ENCODE data around the gene SRRM5. TPM values are rescaled to one million over a fixed set of nuclear protein-coding genes. Genes with fewer than 3 reads are reported as not detected.

SRRM5 gene
- total RNA-seq, 1 donor from 2014 or later: 0.46 TPM

DNA sequence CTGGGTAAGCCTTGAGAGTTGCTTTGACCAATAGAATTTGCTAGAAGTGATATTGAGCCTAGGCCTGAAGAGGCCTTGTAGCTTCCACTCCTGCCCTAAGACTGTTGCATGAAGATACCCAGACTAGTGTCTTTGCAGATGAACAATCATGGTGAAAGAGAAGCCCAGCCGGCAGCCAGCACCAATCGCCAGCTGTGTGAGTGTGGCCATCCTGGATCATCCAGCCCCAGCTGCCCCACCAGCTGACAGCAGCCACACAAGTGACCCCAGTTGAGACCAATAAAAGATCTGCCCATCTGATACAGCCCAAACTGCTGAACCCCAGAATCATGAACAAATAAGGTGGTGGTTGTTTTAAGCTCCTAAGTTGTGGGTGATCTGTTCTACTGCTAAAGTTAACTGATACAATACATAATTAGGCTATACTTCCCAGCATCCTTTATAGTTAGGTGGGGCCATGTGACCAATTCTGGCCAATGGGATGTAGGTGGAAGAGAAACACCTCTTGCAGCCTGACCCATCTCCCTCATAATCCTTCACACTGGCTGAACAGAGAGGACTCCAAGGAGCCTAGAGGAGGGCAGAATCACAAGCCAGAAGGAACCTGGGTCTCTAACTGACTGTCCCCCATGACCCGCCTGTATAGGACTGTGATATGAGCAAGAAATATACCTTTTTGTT lies 16.9 kb downstream of the SRRM5 start:
- no peaks in the 10 kb centered on the region for H3K27me3 ChIP-seq (ENCODE audit: control insufficient read depth, insufficient read depth, low read length)
- no peak overlapping the region for H3K4me3 ChIP-seq (ENCODE audit: low read depth, low read length)
- no peak for DNase-seq (ENCODE audit: low read depth)
- H3K36me3 ChIP-seq (ENCODE audit: control insufficient read depth, insufficient read depth, low read length): no peaks in the 10 kb centered on the region
- TF ChIP-seq, protein P1, sequence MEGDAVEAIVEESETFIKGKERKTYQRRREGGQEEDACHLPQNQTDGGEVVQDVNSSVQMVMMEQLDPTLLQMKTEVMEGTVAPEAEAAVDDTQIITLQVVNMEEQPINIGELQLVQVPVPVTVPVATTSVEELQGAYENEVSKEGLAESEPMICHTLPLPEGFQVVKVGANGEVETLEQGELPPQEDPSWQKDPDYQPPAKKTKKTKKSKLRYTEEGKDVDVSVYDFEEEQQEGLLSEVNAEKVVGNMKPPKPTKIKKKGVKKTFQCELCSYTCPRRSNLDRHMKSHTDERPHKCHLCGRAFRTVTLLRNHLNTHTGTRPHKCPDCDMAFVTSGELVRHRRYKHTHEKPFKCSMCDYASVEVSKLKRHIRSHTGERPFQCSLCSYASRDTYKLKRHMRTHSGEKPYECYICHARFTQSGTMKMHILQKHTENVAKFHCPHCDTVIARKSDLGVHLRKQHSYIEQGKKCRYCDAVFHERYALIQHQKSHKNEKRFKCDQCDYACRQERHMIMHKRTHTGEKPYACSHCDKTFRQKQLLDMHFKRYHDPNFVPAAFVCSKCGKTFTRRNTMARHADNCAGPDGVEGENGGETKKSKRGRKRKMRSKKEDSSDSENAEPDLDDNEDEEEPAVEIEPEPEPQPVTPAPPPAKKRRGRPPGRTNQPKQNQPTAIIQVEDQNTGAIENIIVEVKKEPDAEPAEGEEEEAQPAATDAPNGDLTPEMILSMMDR (IDR thresholded peaks at IDR 0.05; ENCODE audit: insufficient read depth, low read length, poor library complexity, severe bottlenecking): no peak

DNA sequence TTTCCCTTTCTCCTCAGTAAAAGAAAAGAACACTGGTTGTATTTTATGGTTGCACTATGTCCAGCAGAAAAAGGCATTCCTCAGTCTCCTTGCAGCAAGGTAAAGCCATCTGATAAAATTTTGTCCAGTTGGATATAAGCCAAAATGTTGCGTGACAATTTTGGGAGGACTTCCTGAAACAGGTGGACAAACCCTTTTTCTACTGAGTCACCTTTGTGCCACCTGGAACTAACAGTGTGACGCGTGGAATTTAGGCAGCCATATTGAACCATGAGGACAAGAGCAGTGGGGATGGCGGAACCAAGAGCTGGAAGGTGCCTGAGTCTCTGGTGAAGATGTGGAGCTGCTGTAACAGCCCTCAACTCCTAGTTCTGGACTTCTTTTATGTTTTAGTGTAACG lies 19.6 kb downstream of the SRRM5 start:
- Histone ChIP-seq H3K4me3 (ENCODE audit: low read depth, low read length) (no peak overlapping the region), H3K27me3 (ENCODE audit: control insufficient read depth, insufficient read depth, low read length) (no peaks in the 10 kb centered on the region), H3K36me3 (ENCODE audit: control insufficient read depth, insufficient read depth, low read length) (no peaks in the 10 kb centered on the region)
- TF ChIP-seq, protein P1 (IDR thresholded peaks at IDR 0.05; ENCODE audit: insufficient read depth, low read length, poor library complexity, severe bottlenecking): no peak
- DNase-seq (ENCODE audit: low read depth): no peak

DNA sequence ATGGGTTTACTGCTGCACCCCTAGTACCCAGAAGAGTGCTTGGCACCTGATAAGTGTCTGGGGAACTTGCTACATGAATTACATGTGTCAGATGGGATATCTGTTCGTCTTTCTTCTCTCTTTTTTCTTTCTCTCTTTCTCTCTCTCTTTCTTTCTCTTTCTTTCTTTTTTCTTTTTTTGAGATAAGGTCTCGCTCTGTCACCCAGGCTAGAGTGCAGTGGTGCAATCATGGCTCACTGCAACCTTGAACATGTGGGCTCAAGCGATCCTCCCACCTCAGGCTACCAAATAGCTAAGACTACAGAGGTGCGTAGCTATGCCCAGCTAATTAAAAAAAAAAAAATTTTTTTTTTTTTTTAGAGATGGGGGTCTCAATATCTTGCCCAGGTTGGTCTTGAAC lies 21.6 kb downstream of the SRRM5 start:
- no peaks in the 10 kb centered on the region for H3K27me3 ChIP-seq (ENCODE audit: control insufficient read depth, insufficient read depth, low read length)
- no peak for DNase-seq (ENCODE audit: low read depth)
- TF ChIP-seq, protein P1 (IDR thresholded peaks at IDR 0.05; ENCODE audit: insufficient read depth, low read length, poor library complexity, severe bottlenecking): no peak
- no peak overlapping the region for H3K4me3 ChIP-seq (ENCODE audit: low read depth, low read length)
- no peaks in the 10 kb centered on the region for H3K36me3 ChIP-seq (ENCODE audit: control insufficient read depth, insufficient read depth, low read length)

DNA sequence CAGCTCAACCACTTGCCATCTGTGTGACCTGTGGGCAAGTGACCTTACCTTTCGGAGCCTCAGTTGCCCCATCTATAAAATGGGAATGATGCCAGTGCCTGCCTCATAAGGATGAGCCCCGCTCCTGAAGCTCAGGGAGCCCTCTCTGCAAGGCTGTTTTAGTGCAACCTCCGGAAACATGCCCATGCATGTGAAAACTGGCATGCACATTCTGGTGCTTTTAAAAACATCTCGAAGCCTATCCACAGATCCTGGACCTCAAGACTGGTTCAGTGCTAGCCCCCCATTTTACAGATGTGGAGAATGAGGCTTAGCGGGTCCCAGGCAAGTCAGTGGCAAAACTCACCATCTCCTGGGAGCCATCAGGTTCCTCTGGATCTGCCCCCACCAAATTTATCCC lies 22.2 kb downstream of the SRRM5 start:
- H3K36me3 ChIP-seq (ENCODE audit: control insufficient read depth, insufficient read depth, low read length): no peaks in the 10 kb centered on the region
- TF ChIP-seq, protein P1 (IDR thresholded peaks at IDR 0.05; ENCODE audit: insufficient read depth, low read length, poor library complexity, severe bottlenecking): no peak
- no peak for DNase-seq (ENCODE audit: low read depth)
- no peak overlapping the region for H3K4me3 ChIP-seq (ENCODE audit: low read depth, low read length)
- H3K27me3 ChIP-seq (ENCODE audit: control insufficient read depth, insufficient read depth, low read length): peaks cover under 1% of the 10 kb centered on the region

DNA sequence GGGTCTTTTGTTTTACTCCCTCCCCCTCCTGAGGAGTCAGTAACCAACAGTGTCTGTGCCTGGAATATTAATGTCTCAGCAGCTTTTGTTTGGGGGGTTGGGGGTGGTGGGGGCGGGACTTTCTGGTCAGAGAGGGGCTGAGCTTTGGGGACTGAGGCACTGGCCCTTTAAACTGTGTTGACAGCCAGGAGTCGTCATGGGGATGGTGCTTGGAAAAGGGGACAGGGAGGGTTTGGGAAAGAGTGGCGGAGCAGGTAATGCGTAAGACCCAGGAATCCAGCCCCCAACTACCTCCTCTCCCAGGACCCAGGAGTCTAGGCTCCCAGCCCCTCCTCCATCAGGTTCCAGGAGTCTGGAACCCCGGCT lies 22.6 kb downstream of the SRRM5 start:
- H3K27me3 ChIP-seq (ENCODE audit: control insufficient read depth, insufficient read depth, low read length): peaks cover 3% of the 10 kb centered on the region
- no peak overlapping the region for H3K4me3 ChIP-seq (ENCODE audit: low read depth, low read length)
- no peak for DNase-seq (ENCODE audit: low read depth)
- TF ChIP-seq, protein P1 (IDR thresholded peaks at IDR 0.05; ENCODE audit: insufficient read depth, low read length, poor library complexity, severe bottlenecking): no peak
- H3K36me3 ChIP-seq (ENCODE audit: control insufficient read depth, insufficient read depth, low read length): no peaks in the 10 kb centered on the region
